GM11168 (cell line): Measurements from ENCODE around the gene PYDC2.
"Not testable (repeated sequence)": the region's sequence is repeated elsewhere in the genome, so short reads cannot be mapped to it uniquely, and the experiment has no call there.

Experiments
- in situ Hi-C: fragments of 300-500 bp; cut with MboI; formaldehyde crosslinking; loops from one replicate; pipeline ENCODE4 v1.12.0; 2022; ENCODE audit warnings: low sequenced_read_pairs; ENCODE audit not compliant: unreplicated experiment

The PYDC2 gene

DNA sequence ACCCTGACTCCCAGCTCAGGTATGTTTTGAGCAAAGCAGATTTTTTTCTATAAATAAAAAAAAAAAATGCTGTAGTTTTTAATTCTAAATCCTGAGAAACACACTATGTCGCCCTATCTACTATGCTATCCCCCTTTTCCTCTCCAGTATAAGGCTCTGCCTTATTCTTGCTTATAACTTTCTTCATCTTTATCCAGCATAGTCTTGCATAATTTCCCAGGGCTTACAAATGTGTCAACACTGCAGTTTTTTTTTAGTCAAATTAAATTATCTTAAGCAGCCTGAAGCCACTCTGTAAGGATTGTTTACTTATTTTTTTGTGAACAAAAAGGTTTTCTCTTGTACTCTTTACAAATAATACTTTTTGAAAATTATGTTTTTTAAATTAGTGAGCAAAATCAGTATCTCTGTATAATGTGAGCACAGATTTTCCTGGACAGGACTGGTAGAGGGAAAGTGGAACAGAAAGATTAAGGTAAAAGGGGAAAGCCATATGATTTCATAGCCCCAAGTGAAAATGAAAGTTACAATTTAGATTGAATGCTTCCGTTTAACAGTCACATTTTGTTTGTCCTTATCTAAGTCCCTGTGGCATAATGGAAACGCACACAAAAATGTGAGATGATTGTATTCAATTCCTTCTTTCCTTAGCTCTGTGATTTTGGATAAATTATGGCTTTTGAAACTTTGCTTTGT lies 5.6 kb upstream of the PYDC2 start:
- in situ Hi-C loops = no loop called here

DNA sequence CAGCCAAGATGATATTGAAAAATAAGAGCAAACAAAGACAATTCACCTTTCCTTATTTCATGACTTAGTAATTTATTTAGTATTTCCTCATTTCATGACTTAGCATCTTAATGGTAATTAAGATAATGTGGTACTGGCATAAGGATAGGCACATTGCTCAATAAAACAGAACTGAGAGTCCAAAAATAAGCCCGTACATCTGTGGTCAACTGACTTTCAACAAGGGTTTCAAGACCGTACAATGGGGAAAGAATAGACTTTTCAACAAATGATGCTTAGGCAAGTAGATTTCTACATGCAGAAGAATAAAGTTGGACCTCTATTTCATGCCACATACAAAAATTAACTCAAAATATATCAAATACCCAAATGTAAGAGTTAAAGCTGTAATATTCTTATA lies 603 bp upstream of the PYDC2 start:
- in situ Hi-C loops = no loop called here

DNA sequence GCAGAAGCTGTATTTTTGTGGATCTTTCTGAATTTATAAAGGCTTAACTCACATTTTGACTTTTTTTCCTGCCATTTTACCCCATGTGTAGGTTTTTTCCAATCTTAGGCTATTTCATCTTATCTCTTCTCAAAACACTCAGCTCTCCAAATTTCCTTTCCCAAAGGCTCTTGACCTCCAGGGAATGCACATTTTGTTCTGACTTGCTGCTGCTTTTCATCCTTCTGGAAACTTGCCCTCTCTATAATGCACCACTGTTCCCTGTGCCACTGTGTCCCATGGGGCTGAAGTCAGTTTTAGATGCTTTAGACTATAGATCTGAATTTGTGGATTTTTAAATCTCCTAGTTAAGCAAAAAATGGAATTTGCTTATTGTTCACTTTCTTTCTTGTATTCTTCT lies 9.1 kb downstream of the PYDC2 start:
- in situ Hi-C loops = no loop called here

DNA sequence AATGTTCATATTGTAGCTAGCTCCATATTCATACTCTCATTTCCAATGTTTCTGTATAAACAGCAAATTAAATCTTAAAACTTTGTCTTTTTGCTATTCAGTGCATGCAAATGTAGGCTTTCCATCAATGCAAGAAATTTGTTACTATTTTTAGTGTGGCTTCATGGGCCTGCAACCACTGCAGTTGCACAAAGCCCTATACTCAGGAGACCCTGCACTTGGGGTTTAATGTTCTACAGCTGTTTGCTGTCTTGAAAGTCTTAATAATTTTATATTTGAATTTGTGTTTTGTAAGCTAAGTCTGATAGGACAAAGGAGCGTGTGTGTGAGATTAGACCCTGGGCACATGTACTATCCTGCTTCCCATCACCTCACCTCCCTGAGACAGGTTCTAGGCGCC lies 9.6 kb downstream of the PYDC2 start:
- in situ Hi-C loops = no loop called here

DNA sequence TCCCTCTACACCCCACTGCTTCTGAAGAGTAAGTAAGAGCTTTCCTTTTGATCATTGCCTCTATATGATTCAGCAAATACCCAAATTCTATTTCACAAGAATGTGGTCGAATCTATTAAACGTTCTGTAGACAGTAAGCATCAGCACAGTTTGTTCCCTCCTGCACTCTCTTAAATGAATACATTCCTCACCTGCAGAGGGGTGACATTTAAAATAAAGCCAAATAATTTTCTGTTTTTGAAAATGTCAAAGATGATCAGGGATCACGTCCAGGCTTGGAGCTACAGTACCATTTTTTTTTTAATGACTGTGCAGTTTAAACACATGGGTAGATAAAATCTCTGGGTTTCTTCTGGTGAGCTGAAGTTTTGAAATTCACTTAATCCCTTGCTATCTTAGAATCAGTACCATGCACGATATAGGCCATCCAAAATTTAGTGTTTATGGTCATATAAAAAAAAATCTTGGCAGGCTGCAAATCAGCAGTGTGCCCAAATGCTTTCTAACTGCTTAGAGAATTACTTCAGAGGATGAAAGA lies 12.8 kb downstream of the PYDC2 start:
- in situ Hi-C loops = no loop called here

DNA sequence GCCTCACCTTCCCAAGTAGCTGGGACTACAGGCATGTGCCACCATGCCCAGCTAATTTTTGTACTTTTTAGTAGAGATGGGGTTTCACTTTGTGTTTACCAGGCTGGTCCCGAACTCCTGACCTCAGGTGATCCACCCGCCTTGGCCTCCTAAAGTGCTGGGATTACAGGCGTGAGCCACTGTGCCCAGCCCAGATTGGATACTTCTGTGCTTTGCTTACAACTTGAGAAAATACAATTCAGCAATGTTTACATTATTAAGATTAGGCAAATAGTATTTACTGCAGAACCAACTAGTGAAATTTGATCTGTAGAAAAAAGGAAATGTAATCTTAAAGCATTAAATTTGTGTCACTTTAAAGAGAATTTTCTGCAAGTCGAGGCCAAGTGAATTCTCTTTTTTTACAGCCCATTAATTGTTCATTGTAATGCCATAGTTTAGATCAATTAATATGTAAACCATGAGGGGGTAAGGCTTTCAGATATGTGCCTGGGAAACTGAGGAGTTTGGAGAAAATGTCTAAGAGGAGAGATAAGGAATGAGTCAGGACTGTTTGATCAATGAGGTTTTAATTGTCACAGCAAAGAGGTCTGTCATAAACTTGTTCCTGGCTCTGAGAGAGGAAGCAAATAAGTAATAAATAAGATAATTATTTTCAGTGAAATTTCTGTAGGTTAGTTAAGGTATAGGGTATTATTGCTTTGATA lies 15.3 kb downstream of the PYDC2 start:
- in situ Hi-C loops = no loop called here

DNA sequence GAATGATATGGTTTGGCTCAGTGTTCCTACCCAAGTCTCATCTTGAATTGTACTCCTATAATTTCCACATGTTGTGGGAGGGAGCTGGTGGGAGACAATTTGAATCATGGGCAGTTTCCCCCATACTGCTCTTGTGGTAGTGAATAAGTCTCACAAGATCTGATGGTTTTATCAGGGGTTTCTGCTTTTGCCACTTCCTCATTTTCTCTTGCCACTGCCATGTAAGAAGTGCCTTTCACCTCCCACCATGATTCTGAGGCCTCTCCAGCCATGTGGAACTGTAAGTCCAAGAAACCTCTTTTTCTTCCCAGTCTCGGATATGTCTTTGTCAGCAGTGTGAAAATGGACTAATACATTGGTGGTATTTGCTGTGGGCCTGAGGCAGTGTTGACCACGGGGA lies 23.0 kb downstream of the PYDC2 start:
- in situ Hi-C loops = not testable (repeated sequence)

DNA sequence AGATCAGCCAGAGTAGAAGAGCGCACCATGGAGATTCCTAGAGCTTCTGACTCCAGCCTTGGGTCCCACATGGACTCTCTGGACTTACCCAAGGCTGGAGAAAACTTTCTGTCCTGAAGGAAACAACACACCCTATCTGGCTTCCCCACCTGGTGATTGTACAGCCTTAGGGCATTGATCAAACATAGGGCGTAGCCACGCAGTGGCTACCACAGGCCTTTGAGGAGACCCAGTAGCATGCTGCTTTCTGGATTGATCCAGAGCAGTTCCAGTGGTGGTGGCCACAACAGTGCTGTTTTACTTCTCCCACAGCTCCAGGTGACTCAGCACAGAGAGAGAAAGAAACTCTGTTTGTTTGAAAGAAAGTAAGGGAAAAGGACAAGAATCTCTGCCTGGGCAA lies 23.5 kb downstream of the PYDC2 start:
- in situ Hi-C loops = no loop called here

DNA sequence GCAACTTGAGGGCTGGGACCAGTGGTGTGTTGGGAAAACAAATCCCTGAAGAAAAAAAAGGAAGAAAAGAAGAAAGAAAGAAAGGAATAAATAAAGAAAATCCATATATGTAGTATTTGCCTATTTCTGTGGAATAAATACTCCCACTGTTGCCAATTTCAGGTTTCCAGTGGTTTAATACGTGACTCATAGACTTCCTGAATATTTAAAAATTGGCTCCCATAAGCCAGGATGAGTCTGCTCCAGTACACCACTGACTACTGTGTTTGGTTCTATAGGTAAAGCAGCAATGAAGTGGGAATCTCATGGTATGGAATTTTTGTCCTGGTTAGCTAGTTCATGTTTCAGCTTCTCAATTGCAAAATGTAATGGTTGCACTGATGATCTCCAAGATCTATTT lies 31.6 kb downstream of the PYDC2 start:
- in situ Hi-C loops = no loop called here

DNA sequence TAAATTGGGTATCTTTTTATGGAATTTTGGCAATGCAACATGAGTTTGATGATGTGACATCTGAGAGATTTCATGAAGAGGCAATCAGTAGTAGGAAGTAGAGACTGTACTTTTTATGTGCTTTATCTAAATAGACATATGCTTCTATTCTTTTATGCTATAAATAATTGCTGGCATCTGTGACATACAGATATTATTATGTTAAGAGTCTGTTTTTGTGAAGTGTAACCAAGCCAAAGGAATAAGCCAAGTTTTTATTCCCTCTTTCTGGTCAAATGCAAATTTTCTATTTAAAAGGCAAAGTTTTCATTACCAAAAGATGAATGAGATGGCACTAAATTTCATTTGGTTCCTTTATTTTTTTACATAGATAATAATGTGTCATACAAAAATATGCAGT lies 32.4 kb downstream of the PYDC2 start:
- in situ Hi-C loops = no loop called here

DNA sequence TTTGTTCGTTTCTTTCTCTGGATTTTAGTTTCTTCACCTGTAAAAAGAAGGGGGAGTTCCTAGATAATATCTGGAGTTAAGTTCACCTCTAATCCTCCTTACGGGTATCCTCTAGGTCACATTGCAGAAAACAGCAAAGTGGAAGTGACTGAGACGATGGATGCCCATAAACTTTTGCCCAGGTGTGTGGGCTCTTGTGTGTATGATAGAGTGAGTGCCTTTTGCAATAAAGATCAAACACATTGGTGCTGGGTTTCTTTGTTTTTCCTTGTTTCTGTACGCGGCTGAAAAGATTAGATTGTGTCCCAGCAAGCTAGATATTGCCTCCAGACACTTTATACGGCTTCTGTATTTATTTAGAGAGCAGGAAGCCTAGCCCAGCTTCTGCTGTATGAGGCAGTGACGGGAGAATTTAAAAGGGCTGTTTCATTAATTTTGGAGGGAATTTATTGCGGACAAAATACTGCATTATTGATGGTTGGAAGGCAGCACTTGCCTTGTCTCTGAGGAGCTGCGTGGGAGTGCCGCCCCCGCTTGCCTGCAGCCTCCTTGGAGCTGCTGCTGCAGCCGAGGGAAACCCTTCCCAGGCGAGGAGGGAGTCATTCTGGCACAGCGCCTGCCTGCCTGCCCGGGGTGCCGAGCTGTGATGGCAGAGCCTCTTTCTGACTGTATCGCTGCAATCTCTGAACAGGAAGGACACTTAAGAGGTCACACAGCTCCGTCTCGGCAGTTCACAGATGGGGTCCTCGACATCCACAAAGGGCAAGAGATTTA lies 38.5 kb downstream of the PYDC2 start:
- in situ Hi-C loops = no loop called here

DNA sequence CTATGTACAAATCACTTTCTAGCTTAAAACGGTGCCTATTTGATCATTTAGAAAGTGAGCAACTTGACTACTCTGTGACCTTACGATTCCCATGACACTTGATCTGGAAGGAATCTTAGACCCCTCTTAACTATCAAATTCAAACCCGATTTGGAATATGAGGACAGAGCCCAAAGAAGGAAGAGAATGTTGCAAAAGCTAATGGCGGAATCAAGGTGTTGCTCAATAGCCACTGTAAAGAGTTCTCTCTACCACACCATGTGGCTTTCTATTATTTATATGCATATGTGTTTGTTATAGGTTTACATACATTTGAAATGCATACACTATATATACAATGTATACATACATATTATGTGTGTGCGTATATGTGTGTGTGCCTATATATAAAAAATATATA lies 39.9 kb downstream of the PYDC2 start:
- in situ Hi-C loops = no loop called here

DNA sequence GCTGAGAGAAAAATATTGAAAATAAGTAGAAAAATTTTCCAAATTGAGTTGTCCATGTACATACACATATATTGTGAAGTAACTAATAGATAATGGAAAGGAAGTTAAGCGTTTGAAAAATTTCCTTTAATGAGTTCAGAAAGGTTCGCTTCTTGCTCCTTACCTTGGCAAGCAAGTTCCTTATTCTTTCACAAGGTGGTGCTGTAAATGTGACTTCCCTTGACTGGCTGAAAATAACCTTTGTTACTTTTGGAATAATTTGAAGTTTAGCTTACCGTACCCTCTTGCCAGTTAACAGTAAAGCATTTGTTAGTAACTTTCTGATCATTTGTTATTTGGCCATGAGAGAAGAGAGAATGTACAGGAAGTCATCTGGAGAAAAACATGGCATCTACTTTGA lies 41.6 kb downstream of the PYDC2 start:
- in situ Hi-C loops = no loop called here

DNA sequence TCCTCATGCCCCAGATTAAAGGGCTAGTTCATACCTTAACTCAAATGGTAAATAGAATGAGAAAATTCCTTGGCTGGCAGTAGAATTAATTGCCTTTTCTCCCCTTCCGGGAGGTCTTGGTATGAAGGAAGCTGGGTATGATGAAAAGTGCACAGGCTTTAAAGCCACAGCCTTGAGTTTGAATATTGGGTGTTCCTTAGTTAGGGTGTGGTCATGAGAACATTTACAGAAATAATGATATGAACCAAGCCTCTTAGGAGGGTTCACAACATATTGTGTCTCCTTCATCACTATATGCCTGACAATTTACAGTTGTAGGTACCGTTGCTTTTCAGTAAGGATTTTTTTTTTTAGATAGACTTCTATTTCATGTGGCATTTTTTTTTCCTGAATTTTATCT lies 48.1 kb downstream of the PYDC2 start:
- in situ Hi-C loops = no loop called here
